Measurements from ENCODE around the gene ERBB4. TPM values are rescaled to one million over a fixed set of nuclear protein-coding genes. Genes with fewer than 3 reads are reported as not detected.

ERBB4 gene
- total RNA-seq, 2 experiments from 2014 or later = not detected

DNA sequence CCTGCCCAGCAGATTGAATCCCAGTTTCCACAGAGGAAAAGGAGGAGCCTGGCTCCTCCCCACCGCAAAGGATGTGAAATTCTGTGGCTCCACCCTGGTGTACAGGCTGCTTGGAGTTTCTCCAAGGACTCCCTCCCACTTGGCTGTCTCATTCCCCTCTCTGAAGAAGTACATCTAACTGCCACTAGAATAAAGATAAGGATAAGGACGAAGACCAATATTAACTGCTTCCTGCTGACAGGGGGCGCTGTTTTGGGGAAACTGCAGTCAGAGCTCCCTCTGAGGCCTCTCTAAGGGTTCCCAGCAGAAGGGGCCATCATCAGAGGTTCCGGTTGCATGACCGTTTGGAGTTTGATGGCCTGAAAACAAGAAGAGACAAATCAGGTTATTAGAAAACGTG lies 1191.3 kb downstream of the ERBB4 start:
- DNase-seq = no peak
- H3K27ac Mint-ChIP-seq = no peak overlapping the region
- H3K4me3 Mint-ChIP-seq = no peak overlapping the region
- CTCF ChIA-PET = no interaction called here
- H3K36me3 Mint-ChIP-seq (ENCODE audit: low read depth) = no peaks in the 10 kb centered on the region
- no peaks in the 10 kb centered on the region for H3K4me1 Mint-ChIP-seq (ENCODE audit: low read depth)
- H3K27me3 Mint-ChIP-seq (ENCODE audit: low read depth) = no peaks in the 10 kb centered on the region
- no peaks in the 10 kb centered on the region for H3K9me3 Mint-ChIP-seq (ENCODE audit: insufficient read depth)
- ATAC-seq = no peak
- POLR2A ChIA-PET = no interaction called here

DNA sequence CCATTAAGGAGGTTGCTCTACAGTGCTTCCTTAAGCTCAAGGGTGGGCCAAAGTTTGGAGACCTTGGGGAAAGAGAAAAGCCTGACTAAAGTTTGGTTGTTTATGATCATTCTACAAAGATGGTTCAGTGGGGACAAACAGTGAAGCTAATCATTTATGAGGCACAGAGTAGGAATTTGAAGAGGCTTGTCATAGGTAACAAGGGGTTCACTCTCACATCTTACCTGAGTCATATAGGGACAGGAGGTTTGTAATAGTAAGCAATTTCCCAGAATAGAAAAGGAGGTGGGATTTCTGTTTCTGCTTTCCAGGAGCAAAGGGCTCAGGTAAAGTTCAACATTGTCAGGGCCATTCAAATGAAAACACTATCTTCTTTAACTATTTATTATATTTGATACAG lies 1194.3 kb downstream of the ERBB4 start:
- ChIA-PET CTCF (no interaction called here), POLR2A (no interaction called here)
- no peak for ATAC-seq

DNA sequence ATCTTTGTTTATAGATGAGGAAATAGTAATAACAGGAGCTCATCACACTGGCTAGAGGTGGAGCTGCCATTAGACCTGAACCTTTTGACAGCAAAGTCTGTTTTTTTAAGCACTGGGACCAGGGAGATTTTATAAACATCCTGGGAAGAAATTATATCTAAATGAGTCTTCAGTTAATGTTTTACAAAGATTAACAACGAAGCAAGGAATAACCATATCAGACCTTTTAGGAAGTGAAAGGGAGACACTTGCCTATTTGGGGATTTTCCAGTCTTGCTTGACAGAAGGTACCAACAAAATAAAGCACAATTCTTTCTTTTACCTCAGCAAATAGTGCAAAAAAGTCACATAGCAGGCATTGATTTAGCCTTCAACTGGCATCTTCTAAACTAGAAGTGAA lies 1205.2 kb downstream of the ERBB4 start:
- DNase-seq = no peak
- ChIA-PET POLR2A (no interaction called here), CTCF (no interaction called here)
- no peaks in the 10 kb centered on the region for H3K27me3 Mint-ChIP-seq (ENCODE audit: low read depth)
- no peak for ATAC-seq
- no peak overlapping the region for H3K27ac Mint-ChIP-seq
- no peak overlapping the region for H3K4me3 Mint-ChIP-seq
- no peaks in the 10 kb centered on the region for H3K9me3 Mint-ChIP-seq (ENCODE audit: insufficient read depth)
- H3K36me3 Mint-ChIP-seq (ENCODE audit: low read depth) = no peaks in the 10 kb centered on the region
- no peaks in the 10 kb centered on the region for H3K4me1 Mint-ChIP-seq (ENCODE audit: low read depth)

More for the DNA sequence above, 1194.3 kb downstream of the ERBB4 start:
- H3K9me3 Mint-ChIP-seq (ENCODE audit: insufficient read depth) = no peaks in the 10 kb centered on the region
- H3K27me3 Mint-ChIP-seq (ENCODE audit: low read depth) = no peaks in the 10 kb centered on the region
- H3K4me3 Mint-ChIP-seq = no peak overlapping the region
- no peaks in the 10 kb centered on the region for H3K36me3 Mint-ChIP-seq (ENCODE audit: low read depth)
- DNase-seq = no peak
- H3K27ac Mint-ChIP-seq = no peak overlapping the region
- H3K4me1 Mint-ChIP-seq (ENCODE audit: low read depth) = no peaks in the 10 kb centered on the region

DNA sequence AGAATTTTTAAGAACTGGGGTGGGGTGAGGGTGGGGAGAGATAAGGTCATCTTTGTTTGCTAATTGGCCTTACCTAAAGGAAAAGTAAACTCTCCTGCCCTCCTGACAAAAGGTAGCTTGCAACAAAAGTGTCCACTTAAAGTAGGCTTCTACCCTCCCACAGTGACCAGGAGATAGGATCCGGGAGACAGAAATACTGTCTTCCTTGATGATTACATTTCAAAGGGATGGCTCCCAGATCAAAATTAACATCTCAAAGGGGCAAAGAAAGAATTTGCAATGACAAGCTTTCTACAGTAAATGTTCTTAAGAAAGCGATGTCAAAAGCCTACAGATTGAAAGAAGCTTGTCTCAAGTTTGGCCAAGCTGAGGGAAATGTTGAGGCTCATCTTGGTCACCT lies 1206.9 kb downstream of the ERBB4 start:
- no peaks in the 10 kb centered on the region for H3K27me3 Mint-ChIP-seq (ENCODE audit: low read depth)
- no peaks in the 10 kb centered on the region for H3K36me3 Mint-ChIP-seq (ENCODE audit: low read depth)
- ChIA-PET CTCF (no interaction called here), POLR2A (no interaction called here)
- DNase-seq (no peak), ATAC-seq (no peak)
- no peak overlapping the region for H3K27ac Mint-ChIP-seq
- no peaks in the 10 kb centered on the region for H3K9me3 Mint-ChIP-seq (ENCODE audit: insufficient read depth)
- no peak overlapping the region for H3K4me3 Mint-ChIP-seq
- no peaks in the 10 kb centered on the region for H3K4me1 Mint-ChIP-seq (ENCODE audit: low read depth)

DNA sequence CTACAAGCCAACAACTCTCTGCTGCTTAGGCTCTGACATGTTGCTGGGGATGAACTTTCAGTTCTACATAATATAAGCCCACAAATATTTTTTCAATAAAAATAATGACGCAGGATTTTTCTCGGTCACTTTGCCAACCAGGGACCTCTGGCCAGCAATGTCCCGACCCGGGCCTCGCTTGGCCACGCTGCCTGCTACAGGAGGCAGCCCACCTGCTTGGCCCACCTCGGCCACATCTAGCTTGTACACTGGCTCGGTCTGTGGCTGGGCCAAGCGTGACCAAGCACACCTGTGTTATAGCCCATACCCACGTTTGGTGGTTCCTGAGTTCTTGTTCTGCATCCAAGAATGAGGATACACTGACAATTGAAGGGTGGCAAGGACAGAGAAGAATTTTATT lies 1208.7 kb downstream of the ERBB4 start:
- Mint-ChIP-seq H3K36me3 (ENCODE audit: low read depth) (no peaks in the 10 kb centered on the region), H3K27ac (no peak overlapping the region), H3K4me3 (no peak overlapping the region), H3K4me1 (ENCODE audit: low read depth) (no peaks in the 10 kb centered on the region), H3K9me3 (ENCODE audit: insufficient read depth) (no peaks in the 10 kb centered on the region), H3K27me3 (ENCODE audit: low read depth) (no peaks in the 10 kb centered on the region)
- ChIA-PET POLR2A (no interaction called here), CTCF (no interaction called here)
- ATAC-seq (no peak), DNase-seq (no peak)

DNA sequence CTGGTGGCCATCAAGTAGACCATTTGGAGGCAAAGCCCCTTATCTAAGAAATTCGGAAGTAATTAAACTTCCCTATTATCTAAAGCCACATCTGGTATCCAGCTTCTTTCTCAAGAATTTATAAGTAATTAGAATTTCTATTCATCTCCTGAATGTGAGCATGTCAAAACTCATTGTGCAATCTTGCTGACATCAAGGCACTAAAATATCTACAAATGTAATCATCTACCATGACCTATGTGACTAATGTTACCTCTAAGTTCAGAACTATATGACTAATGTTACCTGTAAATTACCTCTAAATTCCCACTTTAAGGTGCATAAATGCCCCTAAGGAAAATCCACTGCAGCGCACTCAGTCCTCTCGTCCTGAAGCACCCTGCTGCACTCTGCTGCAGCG lies 1209.2 kb downstream of the ERBB4 start:
- no peak overlapping the region for H3K4me3 Mint-ChIP-seq
- ATAC-seq = no peak
- no peaks in the 10 kb centered on the region for H3K9me3 Mint-ChIP-seq (ENCODE audit: insufficient read depth)
- no peak overlapping the region for H3K27ac Mint-ChIP-seq
- H3K4me1 Mint-ChIP-seq (ENCODE audit: low read depth) = no peaks in the 10 kb centered on the region
- H3K36me3 Mint-ChIP-seq (ENCODE audit: low read depth) = no peaks in the 10 kb centered on the region
- POLR2A ChIA-PET = no interaction called here
- no peak for DNase-seq
- CTCF ChIA-PET = no interaction called here
- H3K27me3 Mint-ChIP-seq (ENCODE audit: low read depth) = no peaks in the 10 kb centered on the region

DNA sequence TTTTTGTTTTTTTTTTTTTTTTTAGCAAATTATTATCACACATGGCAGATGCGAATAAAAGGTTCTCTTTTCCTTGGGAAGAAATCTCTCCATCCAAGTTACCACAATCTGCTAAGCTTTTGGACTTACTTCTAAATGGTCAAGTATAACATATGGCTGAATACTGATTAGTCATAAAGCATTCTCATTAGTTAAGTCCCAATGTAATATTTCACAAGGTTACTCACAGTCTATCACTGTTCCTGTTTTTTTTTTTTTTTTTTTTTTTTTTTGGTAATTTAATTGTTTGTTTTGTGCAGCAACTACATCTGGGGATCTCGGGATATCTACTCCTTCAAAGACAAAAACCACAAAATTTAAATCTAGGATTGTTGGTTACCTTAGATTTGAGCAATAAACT lies 1210.5 kb downstream of the ERBB4 start:
- H3K36me3 Mint-ChIP-seq (ENCODE audit: low read depth) = no peaks in the 10 kb centered on the region
- ChIA-PET CTCF (no interaction called here), POLR2A (no interaction called here)
- no peak for DNase-seq
- no peak overlapping the region for H3K4me3 Mint-ChIP-seq
- H3K9me3 Mint-ChIP-seq (ENCODE audit: insufficient read depth) = no peaks in the 10 kb centered on the region
- ATAC-seq = no peak
- H3K27me3 Mint-ChIP-seq (ENCODE audit: low read depth) = no peaks in the 10 kb centered on the region
- H3K4me1 Mint-ChIP-seq (ENCODE audit: low read depth) = no peaks in the 10 kb centered on the region
- no peak overlapping the region for H3K27ac Mint-ChIP-seq

Small RNAs within 50 kb of the gene (microRNA-seq; reads per million reads assigned to microRNA genes)
- not detected for gene MIR548F2

Measured in activated CD8-positive, alpha-beta T cell treated with anti-CD3 and anti-CD28 coated beads, Interleukin-2, amount 10 ng/mL, durations not matched to agents 7 days and 5 days (primary cell).